CD4-positive, alpha-beta T cell treated with Interleukin-6 for 4 hours (primary cell): ENCODE measurements around the gene TP73.

ENCODE experiments used
- DNase-seq: peaks from one replicate; pipeline ENCODE4 v3.0.0-alpha.2; 2020; ENCODE audit warnings: mixed read lengths

Gene TP73

GRCh38 chr1:3674100-3675094 lies 22.1 kb downstream of the TP73 start:
- no peak for DNase-seq

GRCh38 chr1:3675436-3675835 lies 23.1 kb downstream of the TP73 start:
- no peak for DNase-seq

- DNase-seq, result no peak
These were observed 24.5 kb downstream of the TP73 start for GRCh38 chr1:3676581-3677470.

- no peak for DNase-seq
These were observed 25.2 kb downstream of the TP73 start for GRCh38 chr1:3677484-3677883.

- no peak for DNase-seq
These were observed 26.2 kb downstream of the TP73 start for GRCh38 chr1:3678361-3679097.

GRCh38 chr1:3679098-3679555 lies 26.8 kb downstream of the TP73 start:
- DNase-seq, result no peak

GRCh38 chr1:3679799-3680453 lies 27.6 kb downstream of the TP73 start:
- no peak for DNase-seq

- DNase-seq, result no peak
These were observed 28.3 kb downstream of the TP73 start for GRCh38 chr1:3680488-3681230.

GRCh38 chr1:3681231-3681897 lies 29.0 kb downstream of the TP73 start:
- DNase-seq, result no peak

- DNase-seq, result no peak
These were observed 29.8 kb downstream of the TP73 start for GRCh38 chr1:3681898-3682806.

GRCh38 chr1:3683197-3683596 lies 30.9 kb downstream of the TP73 start:
- DNase-seq, result no peak

- no peak for DNase-seq
These were observed 31.7 kb downstream of the TP73 start for GRCh38 chr1:3683992-3684391.

- no peak for DNase-seq
These were observed 32.9 kb downstream of the TP73 start for GRCh38 chr1:3685222-3685621.

GRCh38 chr1:3685906-3686305 lies 33.6 kb downstream of the TP73 start:
- DNase-seq, result no peak

- no peak for DNase-seq
These were observed 35.2 kb downstream of the TP73 start for GRCh38 chr1:3687504-3687903.

GRCh38 chr1:3688356-3689137 lies 36.2 kb downstream of the TP73 start:
- no peak for DNase-seq

- no peak for DNase-seq
These were observed 36.9 kb downstream of the TP73 start for GRCh38 chr1:3689138-3689750.

GRCh38 chr1:3690282-3691065 lies 38.2 kb downstream of the TP73 start:
- DNase-seq, result no peak
